LNCaP clone FGC (cell line): ENCODE results near the gene DNAI1.
"Not testable (repeated sequence)": the region's sequence is repeated elsewhere in the genome, so short reads cannot be mapped to it uniquely, and the experiment has no call there.

Experiments used
- DNase-seq: peaks from one replicate; pipeline ENCODE4 v3.0.0-alpha.2; 2011; ENCODE audit warnings: low read depth
- H3K4me3 ChIP-seq: 2 replicates; pipeline ENCODE4 v1.5.1; 2011; ENCODE audit warnings: mild to moderate bottlenecking, low read depth, low read length, control low read depth
- CTCF ChIP-seq: IDR thresholded peaks from 2 replicates; pipeline ENCODE4 v1.5.1; 2012; ENCODE audit warnings: mild to moderate bottlenecking; ENCODE audit not compliant: control insufficient read depth, insufficient read depth; ENCODE audit errors: extremely low read depth

The DNAI1 gene

GRCh38 chr9:34475097-34475496 is 16.5 kb downstream of the DNAI1 start:
- H3K4me3 ChIP-seq = no peak overlapping the region
- DNase-seq = no peak
- TF ChIP-seq CTCF = no peak

GRCh38 chr9:34477541-34477940 is 18.9 kb downstream of the DNAI1 start:
- TF ChIP-seq CTCF = no peak
- no peak overlapping the region for H3K4me3 ChIP-seq
- DNase-seq = no peak

GRCh38 chr9:34479431-34479866 is 20.8 kb downstream of the DNAI1 start:
- no peak for DNase-seq
- H3K4me3 ChIP-seq = no peak overlapping the region
- TF ChIP-seq CTCF = no peak

GRCh38 chr9:34481620-34482019 is 23.0 kb downstream of the DNAI1 start:
- DNase-seq, H3K4me3 ChIP-seq: not testable (repeated sequence)

GRCh38 chr9:34482746-34483145 is 24.1 kb downstream of the DNAI1 start:
- not testable (repeated sequence) for DNase-seq, H3K4me3 ChIP-seq

GRCh38 chr9:34484678-34485077 is 26.1 kb downstream of the DNAI1 start:
- no peak overlapping the region for H3K4me3 ChIP-seq
- no peak for DNase-seq
- no peak for TF ChIP-seq CTCF

GRCh38 chr9:34485822-34486221 is 27.2 kb downstream of the DNAI1 start:
- DNase-seq = no peak
- TF ChIP-seq CTCF = no peak
- H3K4me3 ChIP-seq = no peak overlapping the region

- H3K4me3 ChIP-seq = no peak overlapping the region
- no peak for DNase-seq
- TF ChIP-seq CTCF = no peak
These were observed 28.0 kb downstream of the DNAI1 start for GRCh38 chr9:34486572-34486971.
